Stimulated activated CD8-positive, alpha-beta memory T cell treated with anti-CD3 and anti-CD28 coated beads, Interleukin-7, amount 100 ng/mL, for 1 hour (primary cell): ENCODE results near the gene SLC6A2.

Source experiments
- DNase-seq, 2 donors: peaks; one replicate each; pipeline ENCODE4 v3.0.0-alpha.2; 2020; ENCODE audit warnings: low read depth in 2 of 2

SLC6A2 gene

DNA sequence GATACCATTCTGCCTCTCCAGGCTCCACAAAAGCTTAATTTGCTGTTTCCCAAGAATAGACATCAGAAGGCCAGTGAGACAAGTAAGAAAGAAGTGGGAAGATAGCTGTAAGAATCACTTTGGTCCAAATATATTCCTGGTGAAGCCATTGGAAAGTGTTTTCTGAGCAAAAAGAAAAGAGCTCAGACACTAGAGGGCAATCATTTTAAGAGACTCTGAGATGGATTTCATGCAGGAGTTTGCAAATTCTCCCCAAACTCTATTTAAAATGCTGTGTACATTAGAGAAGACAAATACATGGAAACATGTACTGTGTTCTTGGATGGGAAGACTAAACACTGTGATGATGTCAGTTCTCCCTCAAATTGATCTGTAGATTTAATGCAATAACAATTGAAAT, 8.0 kb upstream of the SLC6A2 start:
- no peak for DNase-seq

DNA sequence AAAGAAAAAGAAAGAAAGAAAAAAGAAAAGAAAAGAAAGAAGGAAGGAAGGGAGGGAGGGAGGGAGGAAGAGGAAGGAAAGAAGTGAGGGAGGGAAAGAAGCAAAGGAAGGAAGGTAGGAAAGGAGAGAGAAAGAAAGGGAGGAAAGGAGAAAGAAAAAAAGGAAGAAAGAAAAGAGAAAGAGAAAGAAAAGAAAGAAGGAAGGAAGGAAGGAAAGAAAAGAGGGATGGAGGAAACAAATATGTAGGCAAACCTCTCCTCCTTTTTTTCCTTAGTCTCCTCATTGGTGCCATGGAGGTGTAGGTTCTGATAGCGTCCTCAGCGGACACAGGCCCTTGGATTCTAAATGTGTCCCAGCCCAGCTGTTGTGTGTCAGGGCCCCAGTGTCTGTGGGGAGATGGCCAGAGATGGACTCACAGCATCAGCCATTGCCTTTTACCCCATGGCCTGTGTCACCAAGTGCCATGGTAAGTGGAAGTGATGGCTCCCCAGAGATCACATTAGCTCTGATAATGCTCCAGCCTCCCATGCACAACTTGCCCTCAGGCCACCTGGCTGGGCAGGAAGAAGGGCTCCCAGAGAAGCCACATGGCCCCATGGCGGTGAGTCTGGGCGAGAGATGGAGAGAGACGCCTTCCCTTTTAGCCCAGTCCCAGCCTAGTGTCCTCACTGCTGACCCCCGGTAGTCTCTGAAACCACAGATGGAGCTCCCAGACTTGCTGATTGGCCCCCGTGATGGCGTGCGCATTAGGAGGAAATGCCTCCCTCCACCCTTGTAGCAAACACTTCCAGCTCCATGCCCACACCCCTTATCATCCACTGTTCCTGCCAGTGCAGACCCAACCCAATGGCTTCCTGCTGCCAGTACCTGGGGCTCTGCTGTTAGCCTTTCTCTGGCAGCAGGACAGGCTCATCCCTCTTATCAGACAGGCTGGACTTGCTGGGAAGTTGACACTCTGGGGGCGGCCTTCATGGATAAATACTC, 3.7 kb upstream of the SLC6A2 start:
- no peak for DNase-seq

DNA sequence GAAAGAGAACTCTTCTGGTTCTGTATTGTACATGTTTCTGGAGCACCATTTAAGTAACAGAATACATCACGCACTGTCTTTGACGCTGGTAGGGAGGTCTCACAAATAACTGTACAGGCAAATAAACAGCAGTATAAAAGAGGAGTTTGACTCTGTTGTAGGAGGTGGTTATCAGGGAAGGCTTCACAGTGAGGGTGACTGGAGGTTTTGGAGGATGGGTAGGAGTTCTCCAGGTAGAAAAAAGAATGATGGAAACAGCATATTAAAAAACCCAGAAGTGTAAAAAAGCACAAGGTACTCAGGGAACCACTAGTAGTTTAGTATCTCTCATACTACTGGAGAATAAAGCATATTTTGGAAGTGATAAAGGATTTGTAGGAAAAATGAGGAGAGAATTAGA, 2.7 kb upstream of the SLC6A2 start:
- no peak for DNase-seq

DNA sequence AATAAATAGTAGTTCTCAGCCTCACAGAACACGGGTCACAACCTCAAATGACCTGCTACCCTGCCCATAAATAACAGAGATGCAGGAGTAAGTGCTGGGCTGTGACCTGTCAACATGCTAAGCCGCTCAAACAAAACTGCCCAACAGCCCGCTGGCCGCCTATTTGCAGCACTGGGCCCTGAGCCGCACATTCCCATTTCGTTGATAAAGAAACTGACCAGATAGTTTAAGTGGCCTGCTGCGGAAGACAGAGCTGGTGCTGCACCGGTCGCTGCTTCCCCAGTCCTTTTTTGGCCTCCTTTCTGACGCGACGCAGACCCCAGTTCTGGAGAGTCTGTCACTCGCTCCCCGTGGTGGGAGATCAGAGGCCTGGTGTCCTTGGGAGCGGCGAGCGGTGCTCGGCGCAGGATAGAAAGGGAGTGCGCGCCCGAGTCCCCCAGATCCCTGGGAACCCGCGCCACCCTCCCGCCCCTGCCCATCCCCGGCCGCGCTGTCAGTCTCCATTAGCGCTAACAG, 349 bp upstream of the SLC6A2 start:
- DNase-seq = no peak

DNA sequence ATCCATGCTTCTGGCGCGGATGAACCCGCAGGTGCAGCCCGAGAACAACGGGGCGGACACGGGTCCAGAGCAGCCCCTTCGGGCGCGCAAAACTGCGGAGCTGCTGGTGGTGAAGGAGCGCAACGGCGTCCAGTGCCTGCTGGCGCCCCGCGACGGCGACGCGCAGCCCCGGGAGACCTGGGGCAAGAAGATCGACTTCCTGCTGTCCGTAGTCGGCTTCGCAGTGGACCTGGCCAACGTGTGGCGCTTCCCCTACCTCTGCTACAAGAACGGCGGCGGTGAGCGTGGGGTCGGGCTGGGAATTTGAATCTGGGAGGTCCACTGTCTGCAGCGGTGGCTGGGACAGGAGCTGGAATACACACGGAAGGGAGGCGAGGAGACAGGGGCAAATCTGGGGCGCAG, 904 bp downstream of the SLC6A2 start:
- DNase-seq = no peak

DNA sequence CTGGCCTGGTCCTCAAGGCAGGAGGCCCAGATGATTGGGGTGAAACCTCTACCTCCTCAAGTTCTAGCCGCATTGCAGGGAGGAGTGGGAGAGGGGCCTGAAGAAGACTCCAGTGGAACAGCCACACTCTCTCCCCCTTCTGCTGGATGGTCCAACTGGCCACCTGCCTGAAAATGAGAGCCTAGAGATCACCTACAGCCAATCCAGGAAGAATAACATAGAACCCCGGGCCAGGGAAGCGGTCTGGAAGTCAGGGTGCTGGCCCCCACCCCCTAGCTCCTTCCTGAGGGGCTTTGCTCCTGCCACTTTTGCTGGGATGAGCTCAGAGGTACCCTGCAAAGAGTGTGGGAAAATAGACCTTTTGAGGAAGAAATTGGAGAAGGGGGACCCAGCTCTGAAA, 1.8 kb downstream of the SLC6A2 start:
- no peak for DNase-seq

DNA sequence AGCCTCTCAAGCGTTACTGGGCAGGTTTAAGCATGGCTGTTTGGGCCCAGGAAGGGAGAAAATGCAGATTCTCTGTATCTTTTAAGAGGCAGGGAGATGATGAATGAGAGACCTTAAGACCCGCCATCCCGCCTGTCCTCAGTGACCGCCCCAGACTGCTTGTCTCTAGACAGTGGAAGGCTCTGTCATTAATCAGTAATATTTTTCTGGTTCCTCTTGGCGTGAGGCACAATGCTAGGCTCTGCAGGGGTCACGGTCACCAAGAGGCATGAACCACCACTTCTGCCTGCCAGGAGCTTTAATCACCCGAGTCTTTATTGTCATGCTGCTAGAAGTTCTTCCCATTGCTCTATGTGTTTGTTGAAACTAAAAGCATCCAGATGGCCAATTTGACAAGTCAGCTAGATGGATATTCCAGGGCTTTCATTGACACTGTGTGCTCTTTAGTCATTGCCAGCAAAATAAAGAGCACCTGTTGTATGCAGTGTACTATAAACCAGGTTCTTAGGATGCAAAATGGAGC, 3.2 kb downstream of the SLC6A2 start:
- DNase-seq = no peak

DNA sequence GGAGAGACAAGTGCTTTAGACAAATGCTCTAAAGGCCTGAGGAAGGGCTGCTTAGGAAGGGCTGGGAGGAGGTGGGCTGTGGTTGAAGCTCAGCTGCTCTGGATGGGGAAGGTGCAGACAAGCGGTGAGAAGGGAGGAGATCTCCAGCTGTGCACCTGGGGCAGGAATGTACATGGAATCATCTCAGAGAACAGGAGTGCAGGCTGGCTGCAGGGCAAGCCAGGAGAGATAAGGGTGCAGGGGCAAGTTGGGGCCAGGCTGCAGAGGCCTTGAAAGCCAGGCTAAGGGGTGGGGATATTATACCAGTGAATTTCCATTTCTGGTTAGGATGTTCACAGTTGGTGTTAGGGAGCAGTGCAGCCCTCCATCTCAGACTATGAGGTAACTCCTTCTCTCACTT, 4.2 kb downstream of the SLC6A2 start:
- DNase-seq = no peak

DNA sequence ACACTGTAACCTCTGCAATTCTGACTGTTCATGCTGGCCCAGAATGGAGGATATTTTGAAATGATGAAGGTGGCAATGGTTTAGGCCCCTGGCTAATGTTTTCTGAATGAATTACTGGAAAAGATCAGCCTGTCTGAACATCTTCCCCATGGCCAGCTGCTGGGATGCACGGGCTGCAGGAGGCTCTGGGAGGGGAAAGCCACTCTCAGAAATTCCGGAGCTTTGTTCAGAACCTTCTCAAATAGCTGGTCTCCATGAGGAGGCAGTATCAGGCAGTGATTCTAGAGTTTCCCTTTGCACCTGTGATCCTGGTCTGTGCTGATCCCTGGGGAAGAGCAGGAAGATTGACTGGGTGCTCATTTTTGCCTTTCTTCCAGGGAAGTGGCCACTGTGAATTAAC, 5.0 kb downstream of the SLC6A2 start:
- no peak for DNase-seq

DNA sequence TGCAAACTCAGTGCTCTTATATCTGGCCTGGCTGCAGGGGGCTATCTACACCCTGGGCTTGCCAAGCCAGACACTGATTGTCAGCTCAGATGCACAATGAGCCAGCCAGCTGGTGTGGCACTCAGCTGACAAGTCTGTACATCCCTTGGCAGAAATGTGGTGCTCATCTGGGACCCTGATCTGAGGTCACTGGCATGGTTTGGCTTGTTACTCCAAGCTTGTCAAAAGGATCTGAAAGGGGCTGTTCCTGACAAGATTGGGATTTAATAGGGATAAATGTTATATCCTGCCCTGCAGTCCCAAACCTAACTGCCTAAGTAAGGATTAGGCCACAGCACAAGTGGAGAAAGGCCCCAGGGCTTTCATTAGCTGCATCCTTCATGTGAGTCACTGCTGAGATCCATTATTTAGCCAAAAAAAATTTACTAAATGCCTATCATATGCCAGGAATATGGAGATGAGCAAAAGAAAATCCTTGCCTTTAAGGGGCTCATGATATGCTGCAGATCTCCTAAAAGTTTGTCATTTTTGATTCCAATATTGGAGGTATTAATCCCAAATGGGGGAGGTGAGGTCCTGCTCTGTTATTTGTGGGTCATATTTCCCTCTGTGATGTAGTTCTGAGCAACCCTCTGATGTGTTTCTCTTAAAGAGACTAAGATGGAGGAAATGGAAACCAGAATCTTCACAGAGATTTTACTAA, 6.3 kb downstream of the SLC6A2 start:
- no peak for DNase-seq

DNA sequence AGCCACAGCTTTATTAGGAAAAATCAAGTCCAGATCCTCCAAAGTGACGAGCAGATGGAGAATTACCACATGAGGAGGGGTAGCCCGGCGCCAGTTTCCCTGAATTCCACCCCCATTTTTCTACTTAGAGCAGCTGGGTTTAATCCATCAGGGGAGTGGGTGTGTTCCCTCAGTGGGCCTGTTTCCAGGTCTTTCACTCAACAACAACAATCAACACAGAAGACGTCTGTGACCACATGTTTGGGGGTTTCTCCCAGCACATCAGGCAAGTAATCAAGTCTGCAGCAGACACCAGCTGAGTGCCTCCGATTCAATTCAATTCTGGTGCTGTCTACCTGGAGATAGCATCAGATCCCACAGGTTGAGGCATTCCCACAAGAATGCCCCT, 6.8 kb downstream of the SLC6A2 start:
- no peak for DNase-seq

DNA sequence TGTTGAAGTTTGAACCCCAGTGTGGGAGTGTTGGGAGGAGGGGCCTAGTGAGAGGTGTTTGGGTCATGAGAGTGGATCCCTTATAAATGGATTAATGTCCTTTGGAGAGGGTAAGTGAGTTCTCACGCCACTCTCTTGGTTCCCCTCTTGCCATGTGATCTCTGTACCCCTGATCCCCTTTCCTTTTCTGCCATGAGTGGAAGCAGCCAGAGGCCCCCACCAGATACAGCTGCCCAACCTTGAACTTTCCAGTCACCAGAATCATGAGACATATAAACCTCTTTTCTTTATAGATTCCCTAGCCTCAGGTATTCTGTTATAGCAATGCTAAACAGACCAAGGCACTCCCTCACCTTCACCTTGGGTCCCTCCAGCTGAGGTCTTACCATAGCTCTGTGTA, 7.4 kb downstream of the SLC6A2 start:
- no peak for DNase-seq

DNA sequence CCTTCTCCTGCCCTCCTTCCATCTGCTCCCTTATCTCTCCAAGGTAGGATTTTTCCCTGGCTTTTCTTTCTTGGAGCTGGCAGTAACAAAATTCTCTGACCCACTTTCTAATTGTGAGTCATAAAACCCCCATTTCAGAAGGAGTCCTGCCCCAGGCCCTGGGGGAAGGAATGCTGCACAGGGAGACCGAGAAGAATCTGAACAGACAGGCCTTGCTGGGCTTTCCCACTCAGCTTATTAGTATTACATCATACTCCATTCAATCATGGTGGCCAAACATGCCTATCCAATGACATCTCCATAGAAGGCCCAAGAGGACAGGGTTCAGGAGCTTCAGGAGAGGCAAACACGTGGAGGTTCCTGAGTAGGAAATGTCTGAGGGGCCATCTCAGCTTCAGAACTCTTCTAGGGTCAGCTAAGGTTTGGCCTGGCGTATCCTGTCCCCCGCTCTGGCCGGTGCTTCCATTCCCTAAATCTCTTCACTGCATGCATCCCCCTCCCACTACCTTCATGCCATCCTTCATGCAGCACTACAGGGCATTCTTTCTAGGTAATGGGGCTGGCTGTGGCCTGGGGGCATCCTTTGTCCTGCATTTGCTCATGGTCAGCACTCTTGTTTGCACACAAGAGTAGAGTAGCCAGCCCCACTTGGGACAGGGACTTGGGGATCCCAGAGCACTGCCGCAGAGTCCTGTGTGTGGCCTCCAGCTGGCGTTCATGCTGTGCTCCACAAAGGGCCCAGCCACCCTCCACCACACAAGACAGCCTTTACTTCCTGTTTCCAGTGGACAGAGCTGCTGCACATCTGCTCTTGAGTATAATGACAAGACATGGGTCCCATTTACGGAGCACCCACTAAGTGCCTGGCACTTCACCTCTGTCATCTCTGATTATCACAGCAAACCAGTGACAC, 8.2 kb downstream of the SLC6A2 start:
- no peak for DNase-seq

DNA sequence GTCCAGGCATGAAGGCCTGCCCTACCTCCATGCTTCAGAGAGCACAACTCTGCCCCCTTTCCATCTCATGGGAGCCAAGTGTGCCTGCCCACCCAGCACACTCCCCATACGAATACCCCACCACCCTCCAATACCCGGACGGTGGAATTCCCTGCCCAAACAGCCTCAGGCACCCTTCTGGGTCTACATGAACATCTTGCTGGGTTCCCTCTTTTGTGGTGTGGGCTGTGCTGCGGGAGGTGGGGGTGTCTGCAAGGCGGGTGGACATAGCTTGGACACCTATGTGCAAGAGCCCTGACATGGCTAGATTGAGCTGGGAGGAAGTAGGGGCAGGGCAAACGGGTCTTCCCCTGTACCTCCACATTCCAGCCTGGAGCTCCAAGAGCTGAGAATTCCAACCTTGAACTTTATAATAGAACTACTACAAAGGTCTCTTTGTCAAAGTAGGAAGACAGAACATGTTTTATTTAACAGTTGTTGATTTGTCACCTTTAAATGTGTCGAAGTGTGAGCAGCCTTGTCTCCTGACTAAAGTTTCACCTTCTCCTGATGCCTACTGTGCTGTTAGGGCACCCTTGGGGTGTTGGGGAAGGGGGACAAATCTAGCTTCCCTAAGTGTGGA, 9.1 kb downstream of the SLC6A2 start:
- no peak for DNase-seq

DNA sequence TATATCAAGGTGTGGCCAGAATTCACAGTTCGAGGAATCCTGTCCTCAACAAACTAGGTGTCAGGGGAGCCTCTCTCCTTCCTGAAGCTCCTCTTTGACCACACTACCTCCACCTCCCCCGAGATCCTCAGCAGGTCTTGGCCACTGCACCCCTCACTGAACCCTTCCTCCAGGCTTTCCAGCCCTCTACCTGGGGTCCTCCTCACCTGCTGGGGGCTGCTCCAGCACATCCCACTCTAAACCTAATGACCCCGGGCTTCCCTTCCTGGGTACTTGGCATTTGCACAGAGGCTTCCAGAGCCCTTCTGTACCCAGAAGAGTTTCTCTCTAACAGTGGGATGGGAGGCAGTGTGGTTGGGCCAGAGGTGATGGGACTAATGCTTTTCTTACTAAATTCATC, 9.7 kb downstream of the SLC6A2 start:
- DNase-seq = no peak

DNA sequence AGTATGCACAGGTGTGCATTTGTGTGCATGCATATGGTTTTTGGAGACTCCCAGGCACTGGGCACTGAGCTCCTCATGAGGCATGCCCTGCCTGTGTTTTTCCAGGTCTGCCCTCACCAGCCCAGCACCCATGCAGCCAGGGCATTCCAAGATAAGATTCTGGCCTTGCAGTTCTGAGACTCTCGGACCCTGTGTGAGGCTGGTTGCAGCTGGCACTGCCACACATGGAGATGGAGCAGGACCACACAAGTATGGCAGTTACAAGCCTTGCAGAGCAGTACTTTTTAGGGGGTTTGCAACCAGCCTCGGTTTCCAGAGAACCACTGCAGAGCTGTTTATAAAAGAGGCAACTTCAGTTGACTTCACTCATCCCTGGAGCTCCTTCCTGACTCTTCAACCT, 10.2 kb downstream of the SLC6A2 start:
- DNase-seq = no peak

DNA sequence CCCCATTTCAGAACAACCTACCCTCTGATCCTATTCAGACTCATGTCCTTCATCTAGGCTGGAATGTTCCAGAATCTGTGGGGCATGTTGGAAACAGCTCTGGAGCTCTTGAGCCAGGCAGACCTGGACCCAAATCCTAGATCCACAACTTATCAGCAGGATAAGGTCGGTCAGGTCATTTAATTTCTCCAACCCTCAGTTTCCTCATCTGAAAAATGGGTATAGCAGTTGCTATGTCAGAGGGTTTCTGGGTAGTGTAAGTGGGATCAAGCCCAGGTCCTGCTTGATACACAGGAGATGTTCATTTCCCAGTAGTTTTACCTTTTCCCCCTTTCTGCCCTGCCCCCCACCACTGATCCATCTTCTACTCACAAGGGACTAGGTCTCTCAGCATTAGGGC, 12.0 kb downstream of the SLC6A2 start:
- no peak for DNase-seq

DNA sequence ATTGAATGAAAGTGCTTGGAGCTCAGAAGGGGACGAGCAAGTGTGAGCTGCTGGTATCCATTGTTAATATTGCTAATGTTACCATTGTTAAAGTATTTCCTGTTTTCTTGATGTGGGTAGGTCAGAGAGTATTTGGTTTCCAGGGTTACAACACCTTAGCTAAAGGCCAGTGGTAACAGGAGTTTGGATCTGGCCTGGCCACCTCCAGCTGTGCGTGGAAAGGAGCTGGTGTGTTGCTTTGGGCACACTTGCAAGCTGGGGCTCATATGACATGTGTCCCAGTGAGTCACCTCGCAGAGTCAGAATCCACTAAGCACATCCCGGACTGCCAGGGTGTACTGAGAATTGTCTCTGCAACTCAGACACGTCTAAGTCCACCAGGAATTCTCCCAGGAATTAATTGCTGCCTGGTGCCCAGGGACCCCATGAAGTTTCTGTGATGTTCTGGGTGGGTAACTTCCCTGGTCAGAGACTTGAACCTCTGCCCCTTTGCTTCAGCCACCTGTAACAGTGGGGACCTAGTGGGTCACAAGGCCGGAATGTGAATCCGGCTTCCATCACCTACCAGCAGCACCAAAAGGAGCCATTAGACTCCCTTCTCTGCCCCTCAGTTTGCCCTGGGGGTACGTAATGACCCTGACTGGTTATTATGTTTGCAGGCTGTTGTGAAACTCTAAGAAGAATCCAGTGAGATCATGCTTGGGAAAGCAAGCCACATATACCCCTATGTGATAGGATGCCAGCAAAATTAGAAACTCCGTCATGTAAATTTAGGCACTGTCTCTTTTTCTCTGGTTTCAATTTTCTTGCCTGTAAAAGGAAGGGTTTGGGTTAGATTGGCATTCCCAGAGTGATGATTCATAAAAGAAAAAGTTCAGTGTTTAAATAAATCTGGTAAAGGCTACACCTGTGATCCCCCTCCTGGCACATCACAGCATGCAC, 12.8 kb downstream of the SLC6A2 start:
- no peak for DNase-seq

DNA sequence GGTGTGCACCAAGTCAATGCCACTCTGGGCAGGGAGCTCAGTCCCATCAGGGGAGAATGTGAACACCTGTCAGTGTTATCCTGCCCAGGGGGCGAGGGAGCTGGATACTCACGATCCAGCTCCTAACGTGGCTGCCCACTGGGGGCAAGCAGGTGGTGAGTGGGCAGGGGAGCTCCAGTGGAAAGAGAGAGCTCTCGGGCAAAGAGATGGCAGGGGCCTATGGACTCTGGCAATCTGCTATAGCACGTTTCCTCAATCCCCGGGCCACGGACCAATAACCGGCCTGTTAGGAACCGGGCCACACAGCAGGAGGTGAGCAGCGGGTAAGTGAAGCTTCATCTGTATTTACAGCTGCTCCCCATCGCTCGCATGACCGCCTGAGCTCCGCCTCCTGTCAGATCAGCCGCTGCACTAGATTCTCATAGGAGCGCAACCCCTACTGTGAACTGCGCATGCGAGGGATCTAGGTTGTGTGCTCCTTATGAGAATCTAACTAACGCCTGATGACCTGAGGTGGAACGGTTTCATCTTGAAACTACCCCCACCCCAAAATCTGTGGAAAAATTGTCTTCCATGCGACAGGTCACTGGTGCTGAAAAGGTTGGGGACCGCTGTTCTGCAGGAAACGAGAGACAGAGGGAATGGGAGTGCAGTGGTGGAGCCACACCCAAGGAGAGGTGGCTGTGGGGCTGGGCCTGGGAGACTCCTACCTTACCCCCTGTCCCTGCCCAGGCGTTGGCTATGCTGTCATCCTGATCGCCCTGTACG, 15.6 kb downstream of the SLC6A2 start:
- DNase-seq = no peak

DNA sequence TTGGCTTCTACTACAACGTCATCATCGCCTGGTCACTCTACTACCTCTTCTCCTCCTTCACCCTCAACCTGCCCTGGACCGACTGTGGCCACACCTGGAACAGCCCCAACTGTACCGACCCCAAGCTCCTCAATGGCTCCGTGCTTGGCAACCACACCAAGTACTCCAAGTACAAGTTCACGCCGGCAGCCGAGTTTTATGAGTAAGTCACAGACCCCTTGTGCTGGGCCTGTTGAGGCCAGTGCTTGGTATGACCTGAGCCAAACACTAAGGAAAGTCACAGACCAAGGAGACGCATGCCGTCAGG, 16.1 kb downstream of the SLC6A2 start:
- no peak for DNase-seq
